Measurements from ENCODE around the gene RRAGD.
A peak's percentile ranks its signal among the peaks of the same experiment; 100 is the strongest.

DNA sequence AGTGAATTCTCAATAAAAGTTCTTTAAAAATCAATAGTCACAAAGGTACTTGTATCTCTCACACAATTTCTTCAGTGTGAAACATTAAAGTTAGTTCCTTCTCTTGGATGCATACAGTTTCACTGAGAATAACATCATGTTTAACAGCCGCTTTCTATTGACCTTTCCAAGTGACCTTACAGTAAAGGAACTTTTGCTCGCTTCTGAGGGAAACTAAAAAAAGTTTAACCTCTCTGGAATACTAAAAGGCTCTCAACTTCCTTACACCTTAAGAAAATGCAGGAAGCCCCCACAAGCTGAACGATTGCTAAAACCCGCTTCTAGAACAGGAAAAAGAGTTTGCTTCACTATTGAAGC, 1.3 kb downstream of the RRAGD start:
- TF ChIP-seq POLR2AphosphoS5 (IDR thresholded peaks at IDR 0.05; ENCODE audit: low read depth) (no peak), EZH2 (IDR thresholded peaks at IDR 0.05; ENCODE audit: low read depth, unreplicated experiment) (peak; percentile 13), EZH2phosphoT487 (IDR thresholded peaks at IDR 0.05; ENCODE audit: unreplicated experiment) (no peak), CREB1 (CRISPR knock-in tag; IDR thresholded peaks at IDR 0.05; ENCODE audit: low read depth) (no peak)
- TF ChIP-seq, protein P1, sequence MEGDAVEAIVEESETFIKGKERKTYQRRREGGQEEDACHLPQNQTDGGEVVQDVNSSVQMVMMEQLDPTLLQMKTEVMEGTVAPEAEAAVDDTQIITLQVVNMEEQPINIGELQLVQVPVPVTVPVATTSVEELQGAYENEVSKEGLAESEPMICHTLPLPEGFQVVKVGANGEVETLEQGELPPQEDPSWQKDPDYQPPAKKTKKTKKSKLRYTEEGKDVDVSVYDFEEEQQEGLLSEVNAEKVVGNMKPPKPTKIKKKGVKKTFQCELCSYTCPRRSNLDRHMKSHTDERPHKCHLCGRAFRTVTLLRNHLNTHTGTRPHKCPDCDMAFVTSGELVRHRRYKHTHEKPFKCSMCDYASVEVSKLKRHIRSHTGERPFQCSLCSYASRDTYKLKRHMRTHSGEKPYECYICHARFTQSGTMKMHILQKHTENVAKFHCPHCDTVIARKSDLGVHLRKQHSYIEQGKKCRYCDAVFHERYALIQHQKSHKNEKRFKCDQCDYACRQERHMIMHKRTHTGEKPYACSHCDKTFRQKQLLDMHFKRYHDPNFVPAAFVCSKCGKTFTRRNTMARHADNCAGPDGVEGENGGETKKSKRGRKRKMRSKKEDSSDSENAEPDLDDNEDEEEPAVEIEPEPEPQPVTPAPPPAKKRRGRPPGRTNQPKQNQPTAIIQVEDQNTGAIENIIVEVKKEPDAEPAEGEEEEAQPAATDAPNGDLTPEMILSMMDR (conservative IDR thresholded peaks at IDR 0.05; ENCODE audit: low read depth in 2 of 2) = no peak
- TF ChIP-seq, protein P2, sequence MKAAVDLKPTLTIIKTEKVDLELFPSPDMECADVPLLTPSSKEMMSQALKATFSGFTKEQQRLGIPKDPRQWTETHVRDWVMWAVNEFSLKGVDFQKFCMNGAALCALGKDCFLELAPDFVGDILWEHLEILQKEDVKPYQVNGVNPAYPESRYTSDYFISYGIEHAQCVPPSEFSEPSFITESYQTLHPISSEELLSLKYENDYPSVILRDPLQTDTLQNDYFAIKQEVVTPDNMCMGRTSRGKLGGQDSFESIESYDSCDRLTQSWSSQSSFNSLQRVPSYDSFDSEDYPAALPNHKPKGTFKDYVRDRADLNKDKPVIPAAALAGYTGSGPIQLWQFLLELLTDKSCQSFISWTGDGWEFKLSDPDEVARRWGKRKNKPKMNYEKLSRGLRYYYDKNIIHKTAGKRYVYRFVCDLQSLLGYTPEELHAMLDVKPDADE (IDR thresholded peaks at IDR 0.05) = no peak
- TF ChIP-seq, protein P3, sequence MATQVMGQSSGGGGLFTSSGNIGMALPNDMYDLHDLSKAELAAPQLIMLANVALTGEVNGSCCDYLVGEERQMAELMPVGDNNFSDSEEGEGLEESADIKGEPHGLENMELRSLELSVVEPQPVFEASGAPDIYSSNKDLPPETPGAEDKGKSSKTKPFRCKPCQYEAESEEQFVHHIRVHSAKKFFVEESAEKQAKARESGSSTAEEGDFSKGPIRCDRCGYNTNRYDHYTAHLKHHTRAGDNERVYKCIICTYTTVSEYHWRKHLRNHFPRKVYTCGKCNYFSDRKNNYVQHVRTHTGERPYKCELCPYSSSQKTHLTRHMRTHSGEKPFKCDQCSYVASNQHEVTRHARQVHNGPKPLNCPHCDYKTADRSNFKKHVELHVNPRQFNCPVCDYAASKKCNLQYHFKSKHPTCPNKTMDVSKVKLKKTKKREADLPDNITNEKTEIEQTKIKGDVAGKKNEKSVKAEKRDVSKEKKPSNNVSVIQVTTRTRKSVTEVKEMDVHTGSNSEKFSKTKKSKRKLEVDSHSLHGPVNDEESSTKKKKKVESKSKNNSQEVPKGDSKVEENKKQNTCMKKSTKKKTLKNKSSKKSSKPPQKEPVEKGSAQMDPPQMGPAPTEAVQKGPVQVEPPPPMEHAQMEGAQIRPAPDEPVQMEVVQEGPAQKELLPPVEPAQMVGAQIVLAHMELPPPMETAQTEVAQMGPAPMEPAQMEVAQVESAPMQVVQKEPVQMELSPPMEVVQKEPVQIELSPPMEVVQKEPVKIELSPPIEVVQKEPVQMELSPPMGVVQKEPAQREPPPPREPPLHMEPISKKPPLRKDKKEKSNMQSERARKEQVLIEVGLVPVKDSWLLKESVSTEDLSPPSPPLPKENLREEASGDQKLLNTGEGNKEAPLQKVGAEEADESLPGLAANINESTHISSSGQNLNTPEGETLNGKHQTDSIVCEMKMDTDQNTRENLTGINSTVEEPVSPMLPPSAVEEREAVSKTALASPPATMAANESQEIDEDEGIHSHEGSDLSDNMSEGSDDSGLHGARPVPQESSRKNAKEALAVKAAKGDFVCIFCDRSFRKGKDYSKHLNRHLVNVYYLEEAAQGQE (IDR thresholded peaks at IDR 0.05; ENCODE audit: unreplicated experiment) = no peak
